Astrocyte (in vitro differentiated cells and primary cell): ENCODE data around the gene GBF1.

Experiments used
- CTCF ChIP-seq: IDR thresholded peaks from 2 replicates; pipeline ENCODE4 v1.5.1; 2011; ENCODE audit warnings: low read depth, mild to moderate bottlenecking, inconsistent platforms, low read length, moderate library complexity; ENCODE audit not compliant: insufficient read depth
- EZH2 ChIP-seq: IDR thresholded peaks from 2 replicates; pipeline ENCODE4 v1.6.1; 2012; ENCODE audit warnings: mild to moderate bottlenecking, low read length, inconsistent platforms; ENCODE audit not compliant: insufficient read depth

GRCh38 chr10:102312683-102313082, 67.4 kb downstream of the GBF1 start:
- TF ChIP-seq EZH2 (no peak), CTCF (no peak)
